ENCODE results near the gene ADCY10.

DNA sequence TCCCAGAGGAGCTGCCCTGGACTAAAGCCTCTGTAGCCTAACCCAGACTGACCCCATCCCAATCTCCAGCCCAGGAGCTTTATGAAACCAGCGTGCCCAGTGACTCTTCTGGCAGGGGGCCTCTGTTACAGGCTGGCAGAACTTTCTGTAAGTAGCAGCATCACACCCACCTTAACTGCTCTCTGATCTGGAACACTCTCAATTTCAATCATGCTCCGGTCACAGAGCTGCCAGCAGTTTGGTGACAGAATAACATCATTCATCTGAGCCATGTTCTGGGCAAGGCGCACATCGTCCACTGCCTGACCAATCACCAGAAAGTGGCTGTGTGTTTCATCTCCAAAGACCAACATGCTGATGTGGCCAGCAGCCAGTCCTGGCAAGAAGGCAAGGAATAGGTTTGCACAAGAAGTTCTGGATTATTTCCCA, 14.7 kb downstream of the ADCY10 start:
- TF ChIP-seq, protein P1, sequence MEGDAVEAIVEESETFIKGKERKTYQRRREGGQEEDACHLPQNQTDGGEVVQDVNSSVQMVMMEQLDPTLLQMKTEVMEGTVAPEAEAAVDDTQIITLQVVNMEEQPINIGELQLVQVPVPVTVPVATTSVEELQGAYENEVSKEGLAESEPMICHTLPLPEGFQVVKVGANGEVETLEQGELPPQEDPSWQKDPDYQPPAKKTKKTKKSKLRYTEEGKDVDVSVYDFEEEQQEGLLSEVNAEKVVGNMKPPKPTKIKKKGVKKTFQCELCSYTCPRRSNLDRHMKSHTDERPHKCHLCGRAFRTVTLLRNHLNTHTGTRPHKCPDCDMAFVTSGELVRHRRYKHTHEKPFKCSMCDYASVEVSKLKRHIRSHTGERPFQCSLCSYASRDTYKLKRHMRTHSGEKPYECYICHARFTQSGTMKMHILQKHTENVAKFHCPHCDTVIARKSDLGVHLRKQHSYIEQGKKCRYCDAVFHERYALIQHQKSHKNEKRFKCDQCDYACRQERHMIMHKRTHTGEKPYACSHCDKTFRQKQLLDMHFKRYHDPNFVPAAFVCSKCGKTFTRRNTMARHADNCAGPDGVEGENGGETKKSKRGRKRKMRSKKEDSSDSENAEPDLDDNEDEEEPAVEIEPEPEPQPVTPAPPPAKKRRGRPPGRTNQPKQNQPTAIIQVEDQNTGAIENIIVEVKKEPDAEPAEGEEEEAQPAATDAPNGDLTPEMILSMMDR (conservative IDR thresholded peaks at IDR 0.05), result no peak
- no peak for TF ChIP-seq EZH2 (IDR thresholded peaks at IDR 0.05; ENCODE audit: low read depth)
